GM11168 (cell line): ENCODE measurements around the gene ABCA9.
"Not testable (repeated sequence)": the region's sequence is repeated elsewhere in the genome, so short reads cannot be mapped to it uniquely, and the experiment has no call there.

ENCODE experiments used
- in situ Hi-C: fragments of 300-500 bp; cut with MboI; formaldehyde crosslinking; loops from one replicate; pipeline ENCODE4 v1.12.0; 2022; ENCODE audit warnings: low sequenced_read_pairs; ENCODE audit not compliant: unreplicated experiment

Gene ABCA9

GRCh38 chr17:69045646-69046045 is 15.1 kb downstream of the ABCA9 start:
- in situ Hi-C loops = no loop called here

GRCh38 chr17:69044371-69044770 is 16.4 kb downstream of the ABCA9 start:
- in situ Hi-C loops = no loop called here

DNA sequence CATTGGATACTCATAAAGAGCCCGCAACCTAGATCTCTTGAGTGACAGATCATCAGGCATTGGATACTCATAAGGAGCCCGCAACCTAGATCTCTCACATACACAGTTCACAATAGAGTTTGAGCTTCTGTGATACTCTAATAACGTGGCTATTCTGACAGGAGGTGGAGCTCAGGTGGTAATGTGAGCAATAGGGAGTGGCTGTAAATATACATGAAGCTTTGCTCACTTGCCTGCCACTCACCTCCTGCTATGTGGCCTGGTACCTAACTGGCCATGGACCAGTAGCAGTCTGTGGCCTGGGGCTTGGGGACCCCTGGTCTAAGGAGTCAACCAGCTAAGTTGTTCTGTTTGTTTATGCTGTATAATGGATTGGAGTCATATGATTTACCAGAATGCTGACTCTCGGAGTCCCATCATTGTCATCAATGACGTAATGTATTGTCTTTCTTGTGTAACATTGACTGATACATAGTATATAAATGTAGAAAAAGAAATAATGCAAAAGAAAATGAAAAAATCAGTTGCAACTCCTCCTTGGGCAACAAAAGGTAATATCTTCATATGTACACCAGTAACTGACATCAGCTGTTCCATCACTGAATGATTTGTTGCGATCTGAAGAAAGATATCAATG is 17.5 kb downstream of the ABCA9 start:
- in situ Hi-C loops = no loop called here

DNA sequence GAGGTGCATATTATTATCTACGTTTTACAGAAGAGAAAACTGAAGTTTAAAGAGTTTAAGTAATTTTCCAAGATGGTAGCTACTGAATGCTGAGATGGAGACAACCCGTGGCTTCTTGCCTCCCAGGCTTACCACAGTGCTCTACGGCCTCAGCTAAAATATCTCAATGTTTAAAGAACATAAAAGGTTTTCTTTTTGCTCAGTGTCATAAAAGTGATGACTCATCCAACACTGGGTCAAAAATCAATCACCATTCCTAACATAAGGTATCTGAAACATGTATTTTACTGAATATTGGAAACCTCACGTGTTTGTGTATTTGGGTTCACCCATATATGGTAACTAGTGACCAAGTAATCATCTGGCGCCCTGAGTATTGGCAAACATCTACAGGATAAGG is 18.4 kb downstream of the ABCA9 start:
- in situ Hi-C loops = no loop called here

GRCh38 chr17:69031839-69032238 is 28.9 kb downstream of the ABCA9 start:
- in situ Hi-C loops = no loop called here

DNA sequence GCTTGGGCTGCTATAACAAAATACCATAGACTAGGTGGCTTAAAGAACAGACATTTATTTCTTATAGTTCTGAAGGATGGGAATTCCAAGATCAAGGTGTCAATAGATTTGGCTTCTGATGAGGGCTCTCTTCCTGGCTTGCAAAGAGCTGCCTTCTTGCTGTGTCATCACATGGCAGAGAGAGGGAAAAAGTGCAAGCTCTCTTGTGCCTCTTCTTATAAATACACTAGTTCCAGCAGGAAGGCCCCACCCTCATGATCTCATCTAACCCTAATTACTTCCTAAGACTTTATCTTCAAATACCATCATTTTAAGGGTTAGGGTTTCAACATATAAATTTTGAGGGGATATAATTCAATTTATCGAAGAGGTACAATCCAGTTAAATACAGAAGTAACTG is 30.6 kb downstream of the ABCA9 start:
- in situ Hi-C loops = no loop called here

- in situ Hi-C loops = no loop called here
These were observed 42.0 kb downstream of the ABCA9 start for GRCh38 chr17:69018687-69019086.

DNA sequence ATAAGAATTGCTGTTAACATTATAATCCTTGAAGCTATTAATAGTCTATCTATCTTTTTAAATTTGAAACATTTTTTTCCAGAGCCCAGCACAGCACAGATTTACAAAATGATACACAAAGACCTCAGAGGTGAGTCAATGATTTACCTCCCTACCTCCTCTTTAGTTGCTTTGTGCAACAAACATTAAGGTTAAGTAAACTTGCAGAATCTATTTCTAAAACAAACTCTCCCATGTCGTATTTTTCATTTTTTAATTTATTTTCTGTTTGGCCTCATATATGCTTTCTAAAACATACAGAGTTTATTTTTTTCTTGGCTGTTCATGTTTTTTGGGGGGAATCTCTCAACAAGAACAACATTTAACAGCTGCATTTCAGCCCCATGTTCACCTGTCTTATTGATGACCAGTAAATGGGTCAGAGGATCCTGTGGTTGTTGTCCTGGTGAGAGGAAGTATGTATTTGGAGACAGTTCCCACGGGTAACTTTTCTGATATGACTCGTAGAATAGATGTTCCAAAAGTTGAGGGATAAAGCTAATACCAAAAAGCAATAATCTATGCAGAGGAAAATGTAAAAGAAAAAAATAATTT is 42.6 kb downstream of the ABCA9 start:
- in situ Hi-C loops = no loop called here

- in situ Hi-C loops = no loop called here
These were observed 45.1 kb downstream of the ABCA9 start for GRCh38 chr17:69015631-69016030.

DNA sequence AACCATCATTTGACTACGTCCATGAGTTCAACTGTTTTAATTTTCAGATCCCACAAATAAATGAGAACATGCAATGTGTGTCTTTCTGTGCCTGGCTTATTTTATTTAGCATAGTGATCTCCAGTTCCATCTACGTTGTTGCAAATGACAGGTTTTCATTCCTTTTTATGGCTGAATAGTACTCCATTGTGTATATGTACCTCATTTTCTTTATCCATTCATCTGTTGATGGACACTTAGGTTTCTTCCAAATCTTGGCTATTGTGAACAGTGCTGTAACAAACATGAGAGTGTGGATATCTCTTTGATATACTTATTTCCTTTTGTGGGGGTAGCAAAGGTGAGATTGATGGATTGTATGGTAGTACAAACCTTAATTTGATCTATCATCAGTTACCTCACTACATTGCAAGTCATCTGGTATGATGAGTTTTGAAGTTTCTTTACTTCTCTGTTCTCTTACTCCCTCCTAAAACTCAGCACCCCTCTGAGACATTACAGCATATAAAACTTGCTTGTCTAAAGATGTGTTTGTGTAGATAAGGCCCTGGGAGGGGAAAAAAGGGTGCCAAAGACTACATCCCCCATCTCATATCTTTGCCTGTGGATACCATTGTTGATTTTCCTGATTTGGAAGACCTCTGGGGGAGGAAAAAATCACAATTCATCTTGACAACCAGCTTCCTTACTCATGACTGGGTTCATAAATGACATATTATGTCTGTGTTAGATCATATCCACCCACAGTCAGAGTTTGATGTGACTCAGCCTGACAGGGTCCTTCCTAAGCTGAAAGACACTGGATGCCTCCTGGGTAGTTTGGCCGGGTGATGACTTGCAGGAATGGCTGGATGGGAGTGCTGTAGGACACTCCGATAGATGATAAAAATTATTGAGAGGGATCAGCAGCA is 47.6 kb downstream of the ABCA9 start:
- in situ Hi-C loops = no loop called here

- in situ Hi-C loops = no loop called here
These were observed 50.8 kb downstream of the ABCA9 start for GRCh38 chr17:69009930-69010329.

- in situ Hi-C loops = not testable (repeated sequence)
These were observed 56.0 kb downstream of the ABCA9 start for GRCh38 chr17:69004759-69005158.

- in situ Hi-C loops = not testable (repeated sequence)
These were observed 61.0 kb downstream of the ABCA9 start for GRCh38 chr17:68999743-69000142.

- in situ Hi-C loops = no loop called here
These were observed 67.6 kb downstream of the ABCA9 start for GRCh38 chr17:68993112-68993511.

- in situ Hi-C loops = no loop called here
These were observed 72.8 kb downstream of the ABCA9 start for GRCh38 chr17:68987966-68988365.

- in situ Hi-C loops = no loop called here
These were observed 79.4 kb downstream of the ABCA9 start for GRCh38 chr17:68981288-68981687.

DNA sequence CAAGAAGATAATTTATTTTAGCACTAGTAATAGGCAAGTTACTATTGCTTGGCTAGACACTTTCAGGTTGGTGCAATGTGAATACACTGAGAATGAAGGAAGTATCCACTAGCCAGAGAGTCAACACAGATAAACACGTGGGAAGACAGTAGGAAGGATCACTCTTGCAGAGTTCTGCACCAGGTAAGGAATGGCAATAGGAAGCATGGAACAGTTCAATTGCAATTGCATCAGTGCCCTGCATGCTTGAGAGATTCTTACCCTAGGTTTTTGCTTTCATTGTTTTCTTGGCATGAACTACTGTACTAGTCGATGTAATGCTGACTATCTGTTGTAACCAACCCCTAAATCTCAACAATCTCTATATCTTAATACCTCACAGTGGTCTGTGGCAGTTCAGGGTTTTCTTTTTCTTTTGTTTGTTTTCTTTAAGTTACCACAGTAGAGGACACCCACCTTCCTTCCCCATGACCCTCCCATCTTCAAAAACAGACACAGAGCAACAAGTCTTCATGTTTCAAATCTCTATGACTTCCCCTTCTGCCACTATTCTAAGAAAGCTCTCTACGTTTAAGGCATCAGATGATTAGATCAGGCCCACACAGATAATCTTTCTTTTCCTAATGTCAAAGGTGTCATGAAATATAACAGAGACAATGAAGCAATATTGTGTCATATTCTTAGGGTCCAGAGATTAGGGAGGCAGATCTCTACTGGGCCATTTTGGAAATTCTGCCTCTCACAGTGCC is 87.5 kb downstream of the ABCA9 start:
- in situ Hi-C loops = no loop called here

GRCh38 chr17:68972119-68972704 is 88.5 kb downstream of the ABCA9 start:
- in situ Hi-C loops = no loop called here

DNA sequence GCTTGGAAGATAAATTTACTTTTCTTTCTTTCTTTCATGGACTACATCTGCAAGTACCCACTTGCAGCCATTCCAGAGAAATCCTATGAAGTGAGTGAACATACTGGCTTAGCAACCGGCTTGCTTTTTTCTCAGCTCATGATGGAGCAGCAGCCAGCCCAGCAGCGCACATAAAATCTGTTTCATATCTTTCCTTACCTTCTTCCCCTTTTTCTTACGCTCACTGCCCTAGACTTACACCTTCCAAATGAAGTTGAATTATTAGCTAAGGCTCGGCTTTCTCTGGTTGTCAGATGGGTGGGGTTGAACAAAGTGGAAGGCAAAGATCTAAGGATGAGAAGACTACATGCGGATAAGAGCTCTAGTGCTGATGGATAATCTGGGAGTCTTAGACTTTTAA is 91.6 kb downstream of the ABCA9 start:
- in situ Hi-C loops = no loop called here

GRCh38 chr17:68963958-68964357 is 96.8 kb downstream of the ABCA9 start:
- in situ Hi-C loops = no loop called here
